GM21717 (cell line): ENCODE data around the gene LRP1-AS.

Source experiments
- ATAC-seq: cut with Tn5 transposase; IDR thresholded peaks from one replicate; pipeline ENCODE4 v1.9.1; 2021; ENCODE audit warnings: mild to moderate bottlenecking, moderate library complexity; ENCODE audit not compliant: unreplicated experiment

Gene LRP1-AS

GRCh38 chr12:57160741-57161140 is 13.3 kb upstream of the LRP1-AS start:
- no peak for ATAC-seq

DNA sequence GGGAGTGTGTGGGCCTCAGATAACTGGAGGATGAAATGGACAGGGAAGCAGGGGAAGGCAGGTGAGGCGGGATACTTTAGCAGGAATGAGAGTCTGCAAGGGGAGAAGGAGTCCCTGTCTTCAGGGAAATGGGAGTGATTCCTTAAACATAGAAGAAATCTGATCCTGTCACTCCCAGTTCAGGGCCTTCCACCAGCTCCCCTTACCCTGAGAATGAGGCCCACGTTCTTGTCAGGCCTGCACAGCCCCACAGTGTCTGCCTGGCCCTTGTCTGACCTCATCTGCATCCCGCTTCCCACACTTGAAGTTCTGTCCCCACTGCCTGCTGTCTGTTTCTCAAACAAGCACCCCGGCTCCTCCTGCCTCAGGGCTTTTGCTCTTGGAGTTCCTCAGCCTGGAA is 12.6 kb upstream of the LRP1-AS start:
- no peak for ATAC-seq

- ATAC-seq, result no peak
Measured at GRCh38 chr12:57159311-57159710, 11.9 kb upstream of the LRP1-AS start.

- ATAC-seq, result no peak
Measured at GRCh38 chr12:57158665-57159064, 11.2 kb upstream of the LRP1-AS start.

DNA sequence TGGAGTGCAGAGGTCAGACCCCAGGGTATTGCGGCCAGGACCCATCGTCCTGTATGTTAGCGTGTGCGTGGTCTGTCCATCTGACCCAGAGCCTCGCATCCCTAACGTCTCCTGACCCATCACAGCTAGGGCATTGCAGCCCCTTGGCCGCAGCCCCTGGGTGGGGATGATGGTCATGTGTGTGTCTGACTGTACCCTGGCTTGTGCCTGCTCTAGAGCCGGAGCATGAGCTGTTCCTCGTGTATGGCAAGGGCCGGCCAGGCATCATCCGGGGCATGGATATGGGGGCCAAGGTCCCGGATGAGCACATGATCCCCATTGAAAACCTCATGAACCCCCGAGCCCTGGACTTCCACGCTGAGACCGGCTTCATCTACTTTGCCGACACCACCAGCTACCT is 10.8 kb upstream of the LRP1-AS start:
- ATAC-seq, result no peak

DNA sequence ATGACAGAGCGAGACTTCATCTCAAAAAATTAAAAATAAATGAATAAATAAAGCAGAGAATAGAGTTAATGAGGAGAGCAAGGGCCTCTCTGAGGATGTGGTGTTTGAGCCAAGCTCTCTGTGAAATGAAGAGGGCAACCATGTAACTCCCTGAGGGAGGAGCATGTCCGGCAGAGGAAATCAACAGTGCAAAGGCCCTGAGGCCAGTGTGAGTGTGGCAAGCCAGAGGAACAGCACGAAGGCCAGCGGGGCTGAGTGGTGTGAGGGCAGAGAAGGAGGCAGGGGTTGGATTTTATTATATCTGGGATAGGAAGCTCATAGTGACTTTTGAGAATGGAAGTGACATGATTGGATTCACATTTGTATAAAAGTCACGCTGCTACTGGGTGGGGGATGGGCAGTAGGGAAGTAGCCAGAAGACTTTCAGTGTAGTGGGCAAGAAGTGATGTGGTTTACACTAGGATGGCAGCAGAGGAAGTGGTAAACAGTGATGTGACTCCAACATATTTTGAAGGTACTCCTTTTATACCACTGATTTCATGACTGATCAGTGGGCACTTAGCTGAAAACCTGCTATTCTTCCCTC is 10.3 kb upstream of the LRP1-AS start:
- no peak for ATAC-seq

- ATAC-seq, result no peak
Measured at GRCh38 chr12:57156701-57157403, 9.4 kb upstream of the LRP1-AS start.

- no peak for ATAC-seq
Measured at GRCh38 chr12:57154804-57155434, 7.5 kb upstream of the LRP1-AS start.

DNA sequence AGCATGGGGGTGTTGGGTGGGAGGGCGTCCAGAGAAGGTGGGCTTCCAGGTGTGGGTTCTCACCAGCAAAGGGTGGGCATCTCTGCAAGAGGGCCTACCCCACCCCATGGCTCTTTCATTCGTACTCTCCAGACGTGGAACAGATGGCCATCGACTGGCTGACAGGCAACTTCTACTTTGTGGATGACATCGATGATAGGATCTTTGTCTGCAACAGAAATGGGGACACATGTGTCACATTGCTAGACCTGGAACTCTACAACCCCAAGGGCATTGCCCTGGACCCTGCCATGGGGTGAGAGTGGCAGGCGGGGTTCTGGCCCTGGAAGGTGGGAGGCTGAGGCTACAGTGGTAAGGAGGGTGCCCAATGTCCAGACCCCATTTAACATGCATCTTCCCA is 6.7 kb upstream of the LRP1-AS start:
- no peak for ATAC-seq

- no peak for ATAC-seq
Measured at GRCh38 chr12:57153415-57153997, 6.1 kb upstream of the LRP1-AS start.

GRCh38 chr12:57152639-57153038 is 5.2 kb upstream of the LRP1-AS start:
- no peak for ATAC-seq

GRCh38 chr12:57151741-57152630 is 4.6 kb upstream of the LRP1-AS start:
- ATAC-seq, result no peak

DNA sequence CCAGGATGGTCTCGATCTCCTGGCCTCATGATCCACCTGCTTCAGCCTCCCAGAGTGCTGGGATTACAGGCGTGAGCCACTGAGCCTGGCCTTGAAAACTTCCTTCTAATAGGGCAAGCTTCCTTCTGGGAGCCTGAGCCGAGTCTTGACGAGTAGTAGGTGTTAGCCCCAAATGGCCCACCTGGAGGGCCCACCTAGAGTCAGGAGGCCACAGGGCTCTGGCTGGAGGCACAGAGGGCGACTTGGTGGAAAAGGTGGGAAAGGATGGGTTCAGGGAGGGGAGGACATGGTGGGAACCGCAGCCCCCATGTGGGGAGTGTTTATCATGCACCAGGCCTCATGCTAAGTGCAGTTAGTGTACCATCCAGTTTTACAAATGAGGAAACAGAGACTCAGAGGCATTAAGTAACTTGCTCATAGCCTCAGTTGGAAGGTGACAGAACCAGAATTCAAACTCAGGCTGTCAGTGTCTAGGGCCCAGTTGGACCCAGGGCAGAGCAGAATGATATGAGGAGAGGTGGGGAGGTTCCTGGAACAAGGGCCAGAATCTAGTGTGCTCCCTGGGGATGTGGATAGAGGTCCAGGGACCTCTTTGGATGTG is 3.1 kb upstream of the LRP1-AS start:
- ATAC-seq, result no peak

GRCh38 chr12:57149245-57149900 is 2.0 kb upstream of the LRP1-AS start:
- ATAC-seq, result no peak

DNA sequence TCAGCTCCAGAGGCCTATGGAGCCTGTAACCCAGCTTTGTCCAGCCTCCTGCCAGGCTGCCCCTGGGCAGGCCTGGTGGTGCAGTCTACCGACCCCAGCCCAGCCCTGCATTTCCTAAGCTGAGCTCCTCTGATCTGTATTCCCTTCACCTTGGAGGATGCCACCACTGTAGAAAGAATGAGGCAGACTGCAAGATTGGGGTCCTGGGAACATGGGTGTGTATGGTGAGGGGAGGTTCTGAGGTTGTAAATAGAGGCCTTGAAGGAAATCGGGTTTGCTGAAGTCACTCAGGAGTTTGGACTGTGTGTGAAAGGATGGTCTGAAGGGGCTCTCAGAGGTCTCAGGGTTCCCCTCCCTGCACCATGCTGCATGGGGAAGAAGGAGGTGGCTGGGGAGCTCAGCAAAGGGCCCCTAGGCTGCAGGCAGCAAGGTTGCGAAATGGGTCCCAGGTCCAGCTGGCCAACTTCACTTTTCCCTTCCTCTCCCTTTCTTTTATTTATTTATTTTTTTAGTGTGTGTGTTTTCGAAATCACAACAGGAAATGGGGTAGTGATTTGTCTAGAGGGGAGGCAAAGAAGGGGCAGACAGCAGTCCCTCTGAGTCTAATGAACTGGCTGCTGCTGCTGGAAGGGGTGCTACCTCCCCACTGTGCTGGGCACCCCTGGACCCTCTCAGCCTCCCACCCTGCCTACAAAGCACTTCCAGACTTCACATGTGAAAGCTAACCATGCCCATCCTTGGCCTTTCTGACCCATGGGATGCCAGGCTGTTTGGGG is 1.2 kb upstream of the LRP1-AS start:
- no peak for ATAC-seq

- ATAC-seq, result no peak
Measured at GRCh38 chr12:57146092-57146491, 1.3 kb downstream of the LRP1-AS start.

- ATAC-seq, result no peak
Measured at GRCh38 chr12:57145460-57146059, 1.9 kb downstream of the LRP1-AS start.

DNA sequence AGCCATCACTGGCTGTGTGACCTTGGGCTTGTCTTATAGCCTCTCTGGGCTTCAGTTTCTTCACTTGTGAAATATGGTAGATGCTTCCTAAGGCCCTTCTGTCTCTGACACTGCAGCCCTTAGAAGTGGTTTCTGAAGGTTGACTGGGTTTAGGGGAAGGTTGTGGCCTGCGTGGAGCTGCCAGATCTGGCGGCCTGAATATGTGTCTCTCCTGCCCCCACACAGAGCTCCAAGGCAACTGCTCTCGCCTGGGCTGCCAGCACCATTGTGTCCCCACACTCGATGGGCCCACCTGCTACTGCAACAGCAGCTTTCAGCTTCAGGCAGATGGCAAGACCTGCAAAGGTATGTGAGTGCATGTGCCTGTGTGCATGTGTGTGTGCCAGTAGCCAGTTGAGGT is 4.0 kb downstream of the LRP1-AS start:
- ATAC-seq, result no peak

GRCh38 chr12:57142727-57143126 is 4.7 kb downstream of the LRP1-AS start:
- ATAC-seq, result no peak
